Smooth muscle cell (in vitro differentiated cells): ENCODE results near the gene LBHD1. TPM values are rescaled to one million over a fixed set of nuclear protein-coding genes. Genes with fewer than 3 reads are reported as not detected.

Source experiments
- DNase-seq: peaks from one replicate; lab custom pipeline; 2025; ENCODE audit not compliant: unreplicated experiment; lab: John Stamatoyannopoulos, UW
- H2AFZ ChIP-seq: fragments of 200-600 bp; sonication (generic); 2 replicates; pipeline ENCODE4 v1.6.0; 2016; ENCODE audit warnings: antibody characterized with exemption, low read depth, mild to moderate bottlenecking
- H3F3A ChIP-seq: fragments of 200-600 bp; sonication (generic); 2 replicates; pipeline ENCODE4 v1.6.0; 2017; ENCODE audit warnings: antibody characterized with exemption, low read depth
- H3K27ac ChIP-seq: fragments of 200-600 bp; sonication (generic); 2 replicates; pipeline ENCODE4 v1.5.1; 2016; ENCODE audit warnings: low read depth, mild to moderate bottlenecking
- H3K27me3 ChIP-seq: fragments of 200-600 bp; sonication (generic); 2 replicates; pipeline ENCODE4 v1.6.1; 2016; ENCODE audit warnings: low read depth, mild to moderate bottlenecking
- H3K36me3 ChIP-seq: fragments of 200-600 bp; sonication (generic); 2 replicates; pipeline ENCODE4 v1.5.1; 2016; ENCODE audit warnings: low read depth
- H3K4me1 ChIP-seq: fragments of 200-600 bp; sonication (generic); 2 replicates; pipeline ENCODE4 v1.5.1; 2016; ENCODE audit warnings: low read depth
- H3K4me2 ChIP-seq: fragments of 200-600 bp; sonication (generic); 2 replicates; pipeline ENCODE4 v1.6.0; 2016; ENCODE audit warnings: mild to moderate bottlenecking
- H3K4me3 ChIP-seq: fragments of 200-600 bp; sonication (generic); 2 replicates; pipeline ENCODE4 v1.5.1; 2016; ENCODE audit warnings: mild to moderate bottlenecking
- H3K79me2 ChIP-seq: fragments of 200-600 bp; sonication (generic); 2 replicates; pipeline ENCODE4 v1.6.0; 2016; ENCODE audit warnings: low read depth, mild to moderate bottlenecking
- H3K9ac ChIP-seq: fragments of 200-600 bp; sonication (generic); 2 replicates; pipeline ENCODE4 v1.6.0; 2016; ENCODE audit warnings: low read depth
- H3K9me3 ChIP-seq: fragments of 200-600 bp; sonication (generic); replicated peaks from 2 replicates; pipeline ENCODE4 v1.5.1; 2016; ENCODE audit warnings: low read depth
- H4K20me1 ChIP-seq: fragments of 200-600 bp; sonication (generic); 2 replicates; pipeline ENCODE4 v1.6.0; 2016; ENCODE audit warnings: low read depth
- WGBS: methylation state at CpG from one replicate; pipeline ENCODE4 v1.1.7; 2016; ENCODE audit warnings: low lambda C conversion rate; 5-methylcytosine and 5-hydroxymethylcytosine counted together
- polyA plus RNA-seq: library from polyadenylated mRNA; unstranded; fragments of >200 nt; fragmentation: Nextera tagmentation; extraction: Ambion mirVana; gene quantifications from 2 replicates; pipeline ENCODE4 v1.2.1, GENCODE V29; 2016
- total RNA-seq: library from RNA; depleted of rRNA; stranded (reverse); fragments of >200 nt; gene quantifications from 2 replicates; pipeline ENCODE4 v1.2.3, GENCODE V29; 2014
- TF ChIP-seq, protein P1 (sequence below): fragments of 200-600 bp; sonication (generic); IDR thresholded peaks from 2 replicates; pipeline ENCODE4 v1.5.1; 2017; ENCODE audit warnings: borderline replicate concordance, mild to moderate bottlenecking, antibody characterized with exemption; ENCODE audit not compliant: insufficient read depth, poor library complexity, severe bottlenecking

The LBHD1 gene
- total and polyA plus RNA-seq, 2 experiments from 2014 or later, result 3.9 to 5.6 TPM

DNA sequence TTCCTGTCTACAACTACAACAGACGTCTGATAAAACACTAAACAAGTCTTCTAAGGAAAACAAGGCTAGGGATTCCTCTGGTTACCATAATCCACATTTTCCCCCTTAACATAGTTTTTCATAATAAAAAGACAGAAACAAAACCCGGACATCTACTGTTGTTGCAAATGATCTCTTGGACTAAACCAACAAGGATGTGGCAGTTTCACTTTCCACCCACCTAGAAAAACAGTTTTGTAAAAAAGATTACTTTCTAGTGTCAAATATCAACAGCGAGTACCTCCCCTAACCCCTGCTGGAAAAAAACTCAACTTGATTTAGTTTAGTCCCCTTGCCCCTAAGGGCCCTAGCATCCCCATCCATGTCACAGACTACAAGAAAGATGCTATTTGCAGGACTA is 40.8 kb upstream of the LBHD1 start:
- no peaks in the 10 kb centered on the region for H3K9me3 ChIP-seq
- H3K4me2 ChIP-seq, result no peak overlapping the region
- H3K4me3 ChIP-seq, result no peak overlapping the region
- H3F3A ChIP-seq, result peaks cover 60% of the 10 kb centered on the region
- 92% methylated on average over 3 of the region's 3 CpGs for WGBS
- H3K9ac ChIP-seq, result no peak overlapping the region
- TF ChIP-seq, protein P1, sequence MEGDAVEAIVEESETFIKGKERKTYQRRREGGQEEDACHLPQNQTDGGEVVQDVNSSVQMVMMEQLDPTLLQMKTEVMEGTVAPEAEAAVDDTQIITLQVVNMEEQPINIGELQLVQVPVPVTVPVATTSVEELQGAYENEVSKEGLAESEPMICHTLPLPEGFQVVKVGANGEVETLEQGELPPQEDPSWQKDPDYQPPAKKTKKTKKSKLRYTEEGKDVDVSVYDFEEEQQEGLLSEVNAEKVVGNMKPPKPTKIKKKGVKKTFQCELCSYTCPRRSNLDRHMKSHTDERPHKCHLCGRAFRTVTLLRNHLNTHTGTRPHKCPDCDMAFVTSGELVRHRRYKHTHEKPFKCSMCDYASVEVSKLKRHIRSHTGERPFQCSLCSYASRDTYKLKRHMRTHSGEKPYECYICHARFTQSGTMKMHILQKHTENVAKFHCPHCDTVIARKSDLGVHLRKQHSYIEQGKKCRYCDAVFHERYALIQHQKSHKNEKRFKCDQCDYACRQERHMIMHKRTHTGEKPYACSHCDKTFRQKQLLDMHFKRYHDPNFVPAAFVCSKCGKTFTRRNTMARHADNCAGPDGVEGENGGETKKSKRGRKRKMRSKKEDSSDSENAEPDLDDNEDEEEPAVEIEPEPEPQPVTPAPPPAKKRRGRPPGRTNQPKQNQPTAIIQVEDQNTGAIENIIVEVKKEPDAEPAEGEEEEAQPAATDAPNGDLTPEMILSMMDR, result no peak
- no peaks in the 10 kb centered on the region for H4K20me1 ChIP-seq
- no peak overlapping the region for H2AFZ ChIP-seq
- no peaks in the 10 kb centered on the region for H3K36me3 ChIP-seq
- no peaks in the 10 kb centered on the region for H3K27me3 ChIP-seq
- DNase-seq, result no peak
- peak overlapping the region; percentile 11 for H3K27ac ChIP-seq
- H3K79me2 ChIP-seq, result peaks cover 14% of the 10 kb centered on the region
- H3K4me1 ChIP-seq, result peaks cover 15% of the 10 kb centered on the region

DNA sequence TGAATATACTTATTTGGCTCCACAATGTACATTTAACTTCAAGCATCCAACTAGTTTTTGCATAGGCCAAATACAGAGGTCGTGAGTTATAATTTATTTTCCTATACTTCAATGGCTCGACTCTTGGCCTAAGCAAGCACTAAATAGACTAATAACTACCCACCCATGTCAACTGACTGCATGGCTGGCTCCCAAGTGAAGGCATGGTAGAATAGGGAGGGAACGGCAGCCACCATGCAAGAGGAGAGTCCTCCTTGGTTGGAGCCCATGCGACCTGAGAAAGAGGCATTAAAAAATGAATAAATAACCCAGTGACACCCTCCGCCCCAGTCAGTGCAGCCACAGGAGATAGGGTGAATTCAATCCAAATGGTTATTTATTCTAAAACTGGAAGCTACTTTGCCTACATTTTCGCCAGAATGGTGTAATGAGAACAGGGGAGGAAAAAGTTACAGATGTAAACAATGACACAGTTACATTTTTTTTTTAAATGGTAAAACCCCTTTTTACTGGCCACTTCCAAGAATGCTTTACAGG is 40.3 kb upstream of the LBHD1 start:
- DNase-seq, result no peak
- H3K79me2 ChIP-seq, result peaks cover 10% of the 10 kb centered on the region
- 97% methylated on average over 6 of the region's 6 CpGs for WGBS
- no peaks in the 10 kb centered on the region for H3K27me3 ChIP-seq
- TF ChIP-seq, protein P1, result no peak
- H3K9me3 ChIP-seq, result no peaks in the 10 kb centered on the region
- no peak overlapping the region for H3K4me3 ChIP-seq
- peaks cover 65% of the 10 kb centered on the region for H3F3A ChIP-seq
- peak overlapping the region; percentile 11 for H3K27ac ChIP-seq
- peaks cover 20% of the 10 kb centered on the region for H3K4me1 ChIP-seq
- no peak overlapping the region for H2AFZ ChIP-seq
- no peak overlapping the region for H3K9ac ChIP-seq
- no peaks in the 10 kb centered on the region for H4K20me1 ChIP-seq
- no peaks in the 10 kb centered on the region for H3K36me3 ChIP-seq
- no peak overlapping the region for H3K4me2 ChIP-seq

DNA sequence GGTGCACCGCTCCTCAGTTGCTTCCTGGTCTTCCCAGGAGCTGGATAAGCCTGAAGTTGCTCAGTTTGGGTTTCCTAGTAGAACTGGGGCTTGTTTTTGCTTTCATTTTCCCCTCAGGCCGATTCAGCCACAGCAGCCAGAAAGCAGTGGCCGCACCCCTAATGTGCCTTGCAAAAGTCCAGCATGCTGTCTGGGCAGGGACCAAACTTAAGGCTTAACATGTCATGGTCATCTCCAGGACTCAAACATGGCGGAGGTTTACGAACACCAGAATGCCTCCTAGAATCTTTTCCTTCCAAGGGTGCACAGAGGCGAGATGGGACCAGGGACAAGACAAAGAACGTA is 37.9 kb upstream of the LBHD1 start:
- peak overlapping the region; percentile 98 for H3K27ac ChIP-seq
- H3K4me3 ChIP-seq, result peak overlapping the region; percentile 64
- no peak for DNase-seq
- TF ChIP-seq, protein P1, result no peak
- H2AFZ ChIP-seq, result peak overlapping the region; percentile 98
- peak overlapping the region; percentile 97 for H3K9ac ChIP-seq
- no peaks in the 10 kb centered on the region for H3K27me3 ChIP-seq
- H3F3A ChIP-seq, result peaks cover 56% of the 10 kb centered on the region
- H3K36me3 ChIP-seq, result no peaks in the 10 kb centered on the region
- peak overlapping the region; percentile 90 for H3K4me2 ChIP-seq
- H4K20me1 ChIP-seq, result no peaks in the 10 kb centered on the region
- H3K79me2 ChIP-seq, result peaks cover 8% of the 10 kb centered on the region
- WGBS, result 79% methylated on average over 7 of the region's 7 CpGs
- H3K9me3 ChIP-seq, result no peaks in the 10 kb centered on the region
- peaks cover 37% of the 10 kb centered on the region for H3K4me1 ChIP-seq
